ENCODE measurements around the gene CDH4.

CDH4 gene

DNA sequence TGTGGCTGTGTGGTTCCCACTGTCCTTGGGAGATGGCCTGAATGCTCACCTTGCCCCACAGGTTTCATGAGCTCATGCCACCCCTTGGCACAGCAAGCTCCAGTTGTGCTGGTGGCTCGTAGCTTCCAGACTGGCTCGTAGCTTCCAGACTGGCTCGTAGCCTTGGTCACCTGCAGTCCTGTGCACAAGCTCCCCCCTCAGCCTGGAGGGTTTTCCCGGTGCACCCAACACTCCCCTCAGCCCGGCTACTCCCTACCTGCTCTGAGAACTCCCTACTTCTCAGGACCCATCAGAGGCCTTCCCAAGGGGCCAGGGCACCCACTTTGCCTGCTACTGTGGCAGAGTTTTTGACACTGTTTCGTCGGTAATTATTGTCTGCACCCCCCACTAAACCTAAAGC is 528.0 kb downstream of the CDH4 start:
- no peak for DNase-seq

DNA sequence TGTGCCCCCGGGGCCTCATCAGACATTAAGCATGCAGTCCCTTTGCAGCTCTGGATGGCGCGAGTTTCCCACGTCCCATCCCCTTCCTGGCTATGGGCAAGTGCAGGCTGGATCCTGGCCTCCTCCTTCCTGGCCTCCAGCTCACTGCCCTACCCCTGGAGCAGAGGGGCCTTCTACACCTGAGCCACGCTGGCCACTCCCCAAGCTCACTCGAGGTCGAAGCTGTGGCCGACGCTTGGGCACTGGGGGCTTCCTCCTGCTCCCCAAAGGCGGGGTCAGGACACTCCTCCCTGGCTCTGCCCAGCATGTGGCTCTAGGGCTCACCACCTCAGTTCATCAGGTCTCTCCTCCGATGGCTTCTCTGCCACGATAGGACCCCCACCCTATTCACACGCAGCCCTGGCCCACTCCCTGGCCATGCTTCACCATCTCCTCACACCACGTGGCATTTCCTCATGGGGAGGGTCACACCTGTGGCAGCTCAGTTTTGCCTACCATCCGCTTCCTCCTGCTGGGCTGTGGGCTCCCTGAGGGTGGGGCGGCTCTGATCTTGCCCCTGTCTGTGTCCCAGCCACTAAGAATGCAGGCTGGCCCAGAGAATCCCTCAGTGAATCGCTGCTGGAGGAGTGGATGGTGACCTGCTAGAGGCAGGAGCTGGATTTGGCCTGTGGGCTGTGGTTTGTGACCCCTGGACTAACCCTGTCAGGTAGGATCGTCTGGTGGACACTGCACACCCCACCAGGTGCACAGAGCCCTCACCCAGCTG is 532.9 kb downstream of the CDH4 start:
- no peak for DNase-seq

DNA sequence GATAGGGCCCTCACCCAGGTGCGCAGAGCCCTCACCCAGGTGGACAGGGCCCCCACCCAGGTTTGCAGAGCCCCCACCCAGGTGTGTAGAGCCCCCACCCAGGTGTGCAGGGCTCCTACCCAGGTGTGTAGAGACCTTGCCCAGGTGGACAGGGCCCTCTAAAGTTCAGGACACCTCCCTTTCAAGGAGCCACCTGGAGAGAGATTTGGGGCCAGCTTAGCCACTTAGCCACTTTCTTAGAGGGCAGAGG is 533.4 kb downstream of the CDH4 start:
- DNase-seq, result no peak

DNA sequence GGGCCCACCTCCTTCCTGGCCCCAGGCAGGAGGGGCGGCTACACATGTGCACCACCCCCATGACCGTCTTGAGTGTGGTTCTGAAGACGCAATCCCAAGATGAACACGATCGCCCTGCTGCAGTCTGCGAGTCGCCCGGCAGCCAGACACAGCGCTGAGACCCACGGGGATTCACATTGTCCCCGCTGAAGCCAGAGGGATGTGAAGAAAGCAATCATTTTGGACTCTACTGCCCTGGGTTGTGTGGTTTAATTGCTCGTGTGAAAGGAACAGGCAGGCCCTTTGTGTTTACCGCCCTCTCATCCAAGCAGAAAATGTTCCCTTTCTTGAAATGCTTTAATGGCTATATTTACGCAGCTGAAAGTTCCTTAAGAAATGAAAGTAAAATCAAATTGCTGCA is 534.2 kb downstream of the CDH4 start:
- DNase-seq, result no peak

DNA sequence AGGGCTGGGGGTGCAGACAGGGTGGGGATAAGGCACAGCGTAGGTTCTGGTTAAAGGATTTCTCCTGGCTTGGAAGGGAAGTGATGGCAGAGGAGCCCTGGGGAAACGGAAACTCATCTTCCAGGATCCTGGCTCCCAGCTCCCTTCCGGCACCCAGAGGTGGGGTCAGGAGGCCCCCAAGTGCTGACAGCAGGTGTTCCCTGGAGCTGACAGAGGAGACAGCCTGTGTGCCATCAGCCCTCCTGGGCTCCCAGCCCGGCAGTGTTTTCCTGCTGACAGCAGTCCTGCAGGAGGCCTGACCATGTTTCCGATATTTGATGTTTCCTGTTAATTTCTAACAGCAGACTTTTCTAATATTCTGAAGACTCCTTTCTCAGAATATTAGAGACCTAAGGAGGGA is 536.3 kb downstream of the CDH4 start:
- no peak for DNase-seq

DNA sequence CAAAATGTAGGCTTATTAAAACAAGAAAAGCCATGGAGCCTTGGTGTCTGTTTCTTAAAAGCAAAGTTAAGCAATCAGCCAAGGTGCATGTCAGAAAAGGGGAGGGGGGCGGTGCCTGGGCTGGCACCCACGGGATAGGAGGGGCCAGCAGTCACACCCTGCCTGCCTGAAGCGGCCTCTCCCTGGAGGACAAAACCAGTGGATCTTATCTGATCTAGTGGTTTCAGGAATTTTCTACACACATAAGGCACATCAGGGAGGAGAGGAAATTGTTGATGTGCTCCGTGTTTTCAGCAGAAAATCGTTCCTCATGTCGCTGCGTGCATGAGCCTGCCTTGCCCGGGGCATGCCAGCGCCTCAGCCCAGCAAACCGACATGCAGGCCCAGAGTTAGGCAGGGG is 537.3 kb downstream of the CDH4 start:
- no peak for DNase-seq

DNA sequence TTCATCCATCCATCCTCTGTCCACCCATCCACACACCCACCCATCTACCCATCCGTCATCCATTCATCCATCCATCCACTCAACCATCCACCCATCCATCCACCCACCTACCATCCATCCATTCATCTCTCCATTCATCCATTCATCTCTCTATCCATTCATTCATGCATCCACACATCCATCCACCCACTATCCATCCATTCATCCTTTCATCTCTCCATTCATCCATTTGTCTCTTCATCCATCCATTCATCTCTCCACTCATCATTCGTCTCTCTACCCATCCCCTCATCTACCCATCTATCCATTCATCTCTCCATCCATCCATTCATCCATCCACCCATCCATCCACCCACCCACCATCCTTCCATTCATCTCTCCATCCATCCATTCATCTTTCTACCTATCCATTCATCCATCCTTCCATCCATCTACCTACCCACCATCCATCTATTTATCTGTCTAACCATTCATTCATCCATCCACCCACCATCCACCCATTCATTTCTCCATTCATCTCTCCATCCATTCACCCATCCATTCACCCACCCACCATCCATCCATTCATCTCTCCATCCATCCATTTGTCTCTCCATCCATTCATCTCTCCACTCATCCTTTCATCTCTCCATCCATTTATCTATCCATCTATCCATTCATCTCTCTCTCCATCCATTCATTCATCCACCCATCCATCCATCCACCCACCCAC is 538.2 kb downstream of the CDH4 start:
- no peak for DNase-seq

DNA sequence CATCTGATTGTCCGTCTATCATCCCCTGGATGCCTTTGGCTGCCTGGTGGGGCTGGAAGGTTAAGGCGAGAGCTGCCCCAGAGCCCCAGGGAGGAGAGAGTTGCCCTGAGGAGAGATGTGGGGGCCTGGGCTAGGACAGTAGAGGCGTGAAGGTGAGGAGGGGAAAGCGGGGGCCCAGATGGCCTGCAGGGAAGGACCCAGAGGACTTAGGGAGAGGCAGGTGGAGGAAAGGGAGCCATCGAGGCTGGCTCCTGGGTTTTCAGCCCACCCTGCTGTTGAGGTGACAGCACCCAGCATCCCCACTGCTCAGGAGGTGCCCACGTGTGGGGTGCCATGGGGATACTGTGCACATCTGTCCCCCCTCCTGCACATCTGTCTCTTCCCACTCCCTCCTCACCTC is 539.9 kb downstream of the CDH4 start:
- no peak for DNase-seq

DNA sequence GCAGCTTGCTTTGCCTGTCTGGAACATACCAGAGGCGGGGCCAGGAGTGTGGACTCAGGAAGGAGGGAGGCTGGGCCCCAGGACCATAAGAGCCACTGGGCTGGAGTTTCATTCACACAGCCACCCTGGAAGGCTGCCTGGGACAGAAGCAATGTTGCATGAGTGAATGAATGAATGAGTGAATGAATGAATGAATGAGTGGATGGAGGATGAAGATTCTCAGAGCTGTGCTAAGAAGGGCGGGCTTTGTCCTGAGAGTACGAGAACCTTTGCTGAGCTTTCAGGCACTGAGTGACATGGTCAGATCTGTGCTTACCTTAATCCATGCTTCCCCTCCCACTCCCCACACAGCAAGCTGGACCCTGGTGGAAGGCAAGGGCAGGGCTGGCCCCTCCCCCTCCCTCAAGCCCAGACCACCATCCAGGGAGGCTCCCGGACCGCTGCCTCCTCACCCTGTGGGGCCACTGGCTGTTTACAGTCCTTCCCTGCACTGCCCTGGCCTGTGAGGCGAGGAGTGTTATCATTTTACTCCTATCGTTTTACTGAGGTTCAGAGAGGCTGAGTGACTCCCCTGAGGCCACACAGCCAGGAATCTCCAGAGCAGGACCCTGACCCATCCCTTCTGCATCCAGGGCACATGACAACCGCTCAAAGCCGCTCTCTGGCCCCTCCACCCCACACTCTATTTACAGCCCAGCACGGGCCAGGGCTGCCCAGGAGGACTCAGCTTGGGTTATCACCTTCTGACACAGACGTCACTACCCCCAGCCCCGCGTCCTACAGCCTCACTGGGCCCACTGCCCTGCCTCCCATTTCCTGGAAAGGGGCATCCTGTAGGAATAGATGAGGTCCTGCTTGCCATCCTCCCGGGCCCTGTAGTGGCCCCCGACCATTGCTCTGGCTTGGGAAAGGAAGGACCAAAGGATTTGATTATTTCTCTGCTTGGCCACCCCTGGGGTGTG is 543.9 kb downstream of the CDH4 start:
- DNase-seq, result no peak

DNA sequence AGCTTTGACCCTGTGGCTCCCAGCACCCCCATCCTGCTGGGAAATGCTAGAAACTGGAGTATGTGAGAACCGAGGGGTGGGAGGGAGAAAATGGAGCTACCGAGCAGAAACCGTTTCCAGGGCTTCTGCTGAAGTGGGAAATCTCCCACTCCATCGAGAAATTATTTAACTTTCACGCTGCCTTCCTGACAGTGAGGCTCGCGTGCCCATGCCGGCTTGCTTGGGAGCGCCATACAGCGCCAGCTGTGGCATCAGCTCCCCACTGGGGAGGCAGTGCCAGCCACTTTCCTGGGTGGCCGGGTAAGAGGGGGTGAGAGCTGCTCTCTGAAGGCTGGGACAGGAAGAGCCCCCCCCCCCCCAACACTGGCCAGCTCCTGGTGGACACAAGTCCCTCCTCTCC is 544.7 kb downstream of the CDH4 start:
- no peak for DNase-seq

DNA sequence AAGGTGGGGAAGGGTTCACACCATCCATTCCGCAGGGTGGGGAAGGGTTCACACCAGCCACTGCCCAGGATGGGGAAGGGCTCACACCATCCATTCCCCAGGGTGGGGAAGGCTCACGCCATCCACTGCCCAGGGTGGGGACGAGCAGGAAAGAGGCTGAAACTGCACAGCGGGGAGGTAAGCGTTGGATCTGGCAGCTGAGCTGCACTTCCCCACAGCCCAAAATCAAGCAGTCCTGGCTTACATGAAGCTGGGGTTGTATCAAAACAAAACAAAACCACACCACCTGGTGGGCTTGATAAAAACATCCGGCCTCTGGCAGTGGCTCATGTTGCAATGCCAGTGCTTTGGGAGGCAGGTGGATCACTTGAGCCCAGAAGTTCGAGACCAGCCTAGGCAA is 545.1 kb downstream of the CDH4 start:
- DNase-seq, result no peak

DNA sequence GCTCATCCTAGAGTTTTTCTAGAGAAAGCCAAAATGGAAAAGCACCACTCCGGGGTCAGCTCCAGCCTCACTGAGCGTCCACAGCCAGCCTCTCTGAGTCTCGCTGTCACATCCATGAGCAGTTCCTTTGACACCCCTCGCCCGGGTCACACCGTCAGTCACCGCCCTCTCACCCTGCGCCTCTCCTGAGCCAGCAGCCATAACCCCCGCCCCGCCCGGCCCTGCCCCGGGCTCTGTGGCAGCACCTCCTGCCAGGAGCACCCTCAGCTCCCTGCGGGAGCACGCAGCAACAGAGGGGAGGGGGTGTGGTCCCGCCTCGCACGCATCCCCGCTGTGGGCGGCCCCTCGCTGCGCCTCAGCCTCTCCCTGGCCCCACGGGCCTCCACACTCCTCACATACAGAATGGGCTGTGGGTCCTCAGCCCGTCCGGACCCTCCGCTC is 545.9 kb downstream of the CDH4 start:
- DNase-seq, result no peak

DNA sequence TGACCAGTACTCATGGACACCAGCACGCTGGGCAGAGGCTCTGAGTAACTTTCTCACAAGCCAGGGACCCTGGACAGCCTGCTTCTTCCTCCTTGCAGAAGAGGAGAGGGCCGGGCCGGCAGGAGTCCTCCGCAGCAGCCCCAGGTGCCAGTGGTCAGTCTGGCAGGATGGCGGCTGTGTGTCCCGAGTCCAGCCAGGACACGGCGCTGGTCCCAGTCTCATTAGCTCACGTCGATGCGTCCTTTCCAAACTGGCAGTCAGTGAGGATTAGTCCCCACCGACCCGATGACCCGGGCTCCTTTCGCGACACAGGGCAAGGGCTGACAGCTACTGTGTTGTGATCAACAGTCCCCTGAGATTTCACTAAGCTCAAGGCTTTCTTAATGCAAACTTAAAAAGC is 546.6 kb downstream of the CDH4 start:
- no peak for DNase-seq

DNA sequence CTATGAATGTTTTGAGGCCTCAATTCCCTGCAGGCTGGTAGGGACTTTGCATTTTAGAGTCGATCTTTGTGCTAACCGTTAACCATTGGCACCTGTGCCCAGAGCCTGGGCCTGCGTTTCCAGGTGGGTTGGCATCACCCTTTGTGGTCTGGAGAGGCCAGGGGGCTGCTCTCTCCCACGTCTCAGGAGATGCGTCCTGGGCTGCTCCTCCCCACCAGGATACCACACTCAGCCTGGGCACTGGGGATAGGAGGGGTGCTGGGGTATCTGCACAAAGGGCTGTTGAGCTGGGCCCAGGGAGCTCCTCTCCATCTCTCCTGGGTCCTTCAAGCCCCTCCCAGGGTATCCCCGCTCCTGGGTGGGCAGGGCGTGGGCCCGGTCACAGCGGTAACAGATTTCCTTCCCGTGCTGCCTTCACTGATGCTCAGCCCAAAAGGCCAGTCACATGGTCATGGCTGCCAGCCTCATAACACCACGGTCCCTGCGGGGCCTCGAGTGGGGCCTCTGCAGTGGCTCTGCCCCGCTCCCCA is 547.4 kb downstream of the CDH4 start:
- DNase-seq, result no peak

DNA sequence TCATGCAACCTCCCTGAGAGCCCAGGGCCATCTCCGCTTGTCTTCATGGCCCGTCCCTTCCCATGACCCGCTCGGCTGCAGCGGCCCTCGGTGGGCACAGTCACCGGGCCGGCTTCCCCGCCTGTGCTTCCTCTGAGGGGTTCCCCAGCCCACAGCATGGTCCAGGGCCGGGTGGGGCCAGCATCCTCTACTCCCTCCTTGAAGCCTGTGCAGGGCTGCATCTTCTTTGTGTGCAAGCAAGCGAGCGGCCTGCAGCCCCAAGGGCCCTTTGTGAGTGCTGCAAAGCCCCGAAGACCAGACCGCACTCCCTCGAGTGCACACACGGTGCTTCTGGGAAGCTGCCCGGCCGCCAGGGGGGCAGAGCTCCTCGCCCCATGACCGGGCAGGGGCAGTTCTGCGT is 547.9 kb downstream of the CDH4 start:
- no peak for DNase-seq

DNA sequence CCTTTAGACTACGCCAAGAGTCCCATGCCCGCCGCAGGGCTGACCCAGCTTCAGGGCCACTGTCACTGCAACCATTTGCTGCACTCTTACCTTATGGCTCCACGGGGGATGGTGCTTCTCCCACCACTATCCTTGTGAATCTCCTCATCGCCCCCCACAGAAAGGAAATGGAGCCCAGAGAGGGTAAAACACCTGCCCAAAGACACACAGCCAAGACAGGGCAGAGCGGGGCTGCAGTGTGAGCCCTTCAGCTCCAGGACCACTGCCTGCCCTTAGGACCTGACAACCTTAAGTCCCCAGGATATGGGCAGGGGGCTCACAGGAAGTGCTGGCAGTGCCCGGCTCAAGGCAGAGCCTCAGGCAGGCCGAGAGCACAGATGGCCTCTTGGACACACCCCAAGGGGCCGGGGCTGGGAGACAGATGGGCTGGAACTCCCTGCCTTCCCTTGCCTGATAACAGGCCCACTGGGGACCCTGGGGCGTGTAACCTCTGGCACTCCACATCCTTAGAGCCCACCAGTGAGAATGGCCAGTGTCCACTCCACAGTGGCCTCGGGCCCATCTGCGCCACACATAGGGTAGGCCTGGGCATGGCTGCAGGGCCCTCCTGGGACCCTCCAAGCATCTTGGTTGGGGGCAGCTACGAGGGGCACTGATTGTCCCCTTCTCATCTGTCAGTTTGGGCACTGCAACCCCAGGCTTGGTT is 548.5 kb downstream of the CDH4 start:
- no peak for DNase-seq

DNA sequence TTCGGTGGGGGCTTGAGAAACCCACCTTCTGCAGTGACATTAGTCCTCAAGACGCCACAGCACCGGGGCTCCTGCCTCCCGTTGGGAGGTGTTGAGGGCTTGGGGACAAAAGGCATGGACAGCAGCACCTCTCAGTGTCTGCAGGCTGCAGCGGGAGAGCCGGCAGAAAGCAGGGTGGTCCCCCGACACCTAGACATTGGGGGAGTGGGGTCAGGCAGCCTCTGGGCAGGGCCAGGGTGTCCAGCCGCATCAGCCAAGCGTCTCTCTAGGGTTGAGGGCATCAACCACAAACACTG is 549.0 kb downstream of the CDH4 start:
- DNase-seq, result no peak

DNA sequence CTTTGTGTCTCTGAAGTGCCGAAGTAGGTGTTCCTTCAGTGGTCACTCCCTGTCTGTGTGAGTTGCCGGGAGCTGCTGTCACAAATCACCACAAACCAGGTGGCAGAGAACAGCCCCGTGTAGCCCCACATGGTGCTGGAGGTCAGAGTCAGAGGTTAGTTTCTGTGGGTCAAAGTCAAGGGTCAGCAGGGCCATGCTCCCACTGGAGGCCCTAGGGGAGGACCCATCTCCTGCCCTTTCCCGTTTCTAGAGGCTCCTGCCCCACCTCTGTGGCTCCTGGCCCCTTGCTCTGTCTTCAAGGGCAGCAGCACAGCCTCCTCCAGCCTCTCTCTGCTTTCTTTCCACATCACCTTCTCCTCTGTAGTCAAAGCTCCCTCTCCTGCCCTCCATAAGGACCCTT is 549.4 kb downstream of the CDH4 start:
- no peak for DNase-seq

DNA sequence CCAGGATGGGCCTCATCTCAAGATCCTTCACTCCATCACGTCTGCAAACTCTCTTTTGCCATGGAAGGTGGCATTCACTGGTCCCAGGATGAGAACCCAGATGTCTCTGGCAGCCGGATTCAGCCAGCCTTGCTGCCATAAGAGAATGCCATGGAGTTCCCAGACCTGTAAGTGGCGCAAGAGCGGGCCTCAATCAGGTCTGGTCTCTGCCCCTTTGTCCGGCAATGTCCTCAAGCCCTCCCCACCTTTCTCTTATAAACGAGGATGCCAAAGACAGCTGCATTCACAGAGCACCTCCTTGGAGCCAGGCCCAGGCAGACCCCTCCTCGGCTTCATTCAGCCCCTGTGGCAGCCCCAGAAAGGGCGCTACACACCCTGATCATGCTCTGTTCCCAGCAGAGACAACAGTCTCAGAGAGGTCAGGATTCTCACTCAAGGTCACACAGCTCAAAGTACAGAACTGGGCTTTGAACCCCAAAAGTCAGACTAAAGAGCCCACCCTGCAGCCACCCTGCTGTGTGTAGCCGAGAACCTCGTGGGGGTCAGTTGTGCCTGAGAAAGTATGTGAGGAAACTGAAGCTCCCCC is 549.9 kb downstream of the CDH4 start:
- DNase-seq, result no peak

DNA sequence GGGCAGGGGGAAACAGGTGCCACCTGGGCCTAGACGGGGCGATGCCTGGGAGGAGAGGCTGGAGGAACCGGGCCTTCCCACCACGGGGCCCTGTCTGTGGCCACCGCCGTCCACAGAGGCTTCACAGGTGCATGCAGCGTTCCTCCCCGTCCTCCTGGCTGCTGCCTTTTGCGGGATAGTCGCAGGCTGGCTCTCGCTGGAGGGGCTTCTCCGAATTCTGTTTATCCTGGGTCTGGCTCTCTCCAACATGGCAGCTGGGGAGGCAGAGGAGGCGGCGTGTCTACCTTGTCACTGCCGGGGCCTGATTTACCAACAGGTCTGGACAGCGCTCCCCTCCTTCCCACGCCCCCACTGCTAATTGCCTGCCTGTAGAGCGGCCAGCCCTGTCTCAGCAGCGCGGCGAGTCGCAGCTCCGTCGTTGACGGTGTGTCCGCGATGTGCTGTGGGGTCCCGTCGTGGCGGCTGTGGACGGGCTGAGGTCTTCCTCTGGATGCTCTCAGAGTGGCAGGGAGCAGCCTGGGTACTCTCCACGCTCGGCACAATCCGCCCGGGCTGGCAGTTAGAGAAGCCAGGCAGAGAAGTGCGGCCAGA is 550.8 kb downstream of the CDH4 start:
- DNase-seq, result no peak

DNA sequence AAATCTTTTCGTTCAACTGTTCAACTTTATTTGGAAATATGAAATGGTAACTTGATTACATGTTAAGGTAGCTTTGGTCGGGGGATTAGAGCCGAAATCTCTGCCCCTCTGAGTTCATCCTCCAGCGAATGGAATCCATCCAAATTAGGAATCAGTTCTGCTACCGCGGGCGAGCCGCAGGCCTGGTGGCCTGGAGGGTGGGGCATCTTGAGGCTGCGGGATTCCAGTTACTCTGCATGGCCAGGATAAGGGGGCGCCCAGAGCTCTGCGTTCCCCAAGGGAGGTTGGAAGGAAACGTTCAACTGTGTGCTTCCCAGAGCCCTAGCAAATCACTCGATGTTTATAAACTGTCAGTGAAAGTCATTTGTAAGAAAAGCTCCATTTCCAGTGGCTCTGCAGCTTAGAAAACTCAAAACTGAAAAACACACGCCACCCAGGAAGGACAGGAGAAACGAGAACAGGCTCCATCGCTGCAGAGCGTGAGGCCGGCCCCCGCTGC is 551.4 kb downstream of the CDH4 start:
- no peak for DNase-seq

All from KG1 (cell line).